DND-41 (cell line): ENCODE data around the gene AKAP6.

ENCODE experiments used
- ATAC-seq: fragments of 200-7000 bp; cut with Tn5 transposase; 3 replicates; pipeline ENCODE4 v1.9.1; 2021; ENCODE audit warnings: low read depth; ENCODE audit not compliant: insufficient read depth
- DNase-seq: peaks from one replicate; pipeline ENCODE4 v3.0.0-alpha.2; 2020
- H2AFZ ChIP-seq: 2 replicates; pipeline ENCODE4 v1.6.0; 2012; ENCODE audit warnings: low read depth, low read length
- H3K27ac ChIP-seq: 2 replicates; pipeline ENCODE4 v1.5.1; 2012; ENCODE audit warnings: low read length, inconsistent platforms
- H3K27me3 ChIP-seq: fragments of 200-600 bp; sonication (generic); 2 replicates; pipeline ENCODE4 v1.6.0; 2012; ENCODE audit warnings: low read length, mild to moderate bottlenecking, inconsistent platforms; ENCODE audit not compliant: insufficient read depth, poor library complexity
- H3K36me3 ChIP-seq: 2 replicates; pipeline ENCODE4 v1.5.1; 2012; ENCODE audit warnings: low read length, inconsistent platforms; ENCODE audit not compliant: insufficient read depth
- H3K4me1 ChIP-seq: 2 replicates; pipeline ENCODE4 v1.5.1; 2012; ENCODE audit warnings: mild to moderate bottlenecking, low read length; ENCODE audit not compliant: insufficient read depth
- H3K4me2 ChIP-seq: 2 replicates; pipeline ENCODE4 v1.6.0; 2012; ENCODE audit warnings: mild to moderate bottlenecking, moderate library complexity, low read length, inconsistent platforms; ENCODE audit not compliant: insufficient read depth
- H3K4me3 ChIP-seq, 2 experiments: fragments of 200-600 bp in 1 of 2; shearing (Covaris generic) in 1 of 2; 2 replicates each; pipeline ENCODE4 v1.5.1; 2012 to 2016; ENCODE audit warnings: inconsistent platforms in 2 of 2, low read length in 2 of 2, mild to moderate bottlenecking in 2 of 2, low read depth in 1 of 2, moderate library complexity in 1 of 2
- H3K79me2 ChIP-seq: 2 replicates; pipeline ENCODE4 v1.6.0; 2012; ENCODE audit warnings: low read length, inconsistent platforms; ENCODE audit not compliant: insufficient read depth
- H3K9ac ChIP-seq: 2 replicates; pipeline ENCODE4 v1.6.0; 2012; ENCODE audit warnings: low read depth, mild to moderate bottlenecking, inconsistent platforms, low read length, moderate library complexity
- H3K9me3 ChIP-seq: 2 replicates; pipeline ENCODE4 v1.5.1; 2012; ENCODE audit warnings: low read length, moderate library complexity, mild to moderate bottlenecking, inconsistent platforms; ENCODE audit not compliant: insufficient read depth, severe bottlenecking
- H4K20me1 ChIP-seq: 2 replicates; pipeline ENCODE4 v1.6.0; 2012; ENCODE audit warnings: low read length; ENCODE audit not compliant: insufficient read depth
- EZH2 ChIP-seq: IDR thresholded peaks from 3 replicates; pipeline ENCODE4 v1.6.1; 2012; ENCODE audit warnings: borderline replicate concordance, low read depth, mild to moderate bottlenecking, moderate library complexity, low read length, inconsistent platforms; ENCODE audit not compliant: severe bottlenecking
- TF ChIP-seq, protein P1 (sequence below): IDR thresholded peaks from 2 replicates; pipeline ENCODE4 v1.5.1; 2012; ENCODE audit warnings: borderline replicate concordance, low read length, moderate library complexity, mild to moderate bottlenecking; ENCODE audit not compliant: poor library complexity, severe bottlenecking; ENCODE audit errors: extremely low read depth

AKAP6 gene

DNA sequence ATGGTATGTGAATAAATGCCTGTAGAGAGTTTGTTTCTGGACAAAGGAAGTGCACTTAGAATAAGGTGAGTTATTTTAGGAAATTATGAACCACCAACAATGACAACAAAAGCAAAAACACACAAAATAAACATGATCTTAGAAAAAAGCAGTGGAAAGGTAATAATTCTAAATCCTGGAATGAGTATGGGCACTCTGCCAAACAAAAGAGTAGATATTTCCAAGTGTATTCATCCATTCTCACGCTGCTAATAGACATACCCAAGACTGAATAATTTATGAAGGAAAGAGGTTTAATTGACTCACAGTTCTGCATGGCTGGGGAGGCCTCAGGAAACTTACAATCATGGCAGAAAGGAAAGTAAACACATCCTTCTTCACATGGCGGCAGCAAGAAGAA lies 340.3 kb downstream of the AKAP6 start:
- no peak overlapping the region for H2AFZ ChIP-seq
- no peaks in the 10 kb centered on the region; the same call in 1 of the 2 replicates for H4K20me1 ChIP-seq
- ATAC-seq (no peak), DNase-seq (no peak)
- no peaks in the 10 kb centered on the region for H3K4me1 ChIP-seq
- H3K79me2 ChIP-seq, result no peaks in the 10 kb centered on the region
- no peak overlapping the region for H3K27ac ChIP-seq
- H3K9me3 ChIP-seq, result no peaks in the 10 kb centered on the region
- H3K9ac ChIP-seq, result no peak overlapping the region
- H3K4me3 ChIP-seq, result no peak overlapping the region
- no peaks in the 10 kb centered on the region for H3K27me3 ChIP-seq
- H3K4me2 ChIP-seq, result no peak overlapping the region
- H3K36me3 ChIP-seq, result no peaks in the 10 kb centered on the region
- TF ChIP-seq EZH2, result no peak
- TF ChIP-seq, protein P1, sequence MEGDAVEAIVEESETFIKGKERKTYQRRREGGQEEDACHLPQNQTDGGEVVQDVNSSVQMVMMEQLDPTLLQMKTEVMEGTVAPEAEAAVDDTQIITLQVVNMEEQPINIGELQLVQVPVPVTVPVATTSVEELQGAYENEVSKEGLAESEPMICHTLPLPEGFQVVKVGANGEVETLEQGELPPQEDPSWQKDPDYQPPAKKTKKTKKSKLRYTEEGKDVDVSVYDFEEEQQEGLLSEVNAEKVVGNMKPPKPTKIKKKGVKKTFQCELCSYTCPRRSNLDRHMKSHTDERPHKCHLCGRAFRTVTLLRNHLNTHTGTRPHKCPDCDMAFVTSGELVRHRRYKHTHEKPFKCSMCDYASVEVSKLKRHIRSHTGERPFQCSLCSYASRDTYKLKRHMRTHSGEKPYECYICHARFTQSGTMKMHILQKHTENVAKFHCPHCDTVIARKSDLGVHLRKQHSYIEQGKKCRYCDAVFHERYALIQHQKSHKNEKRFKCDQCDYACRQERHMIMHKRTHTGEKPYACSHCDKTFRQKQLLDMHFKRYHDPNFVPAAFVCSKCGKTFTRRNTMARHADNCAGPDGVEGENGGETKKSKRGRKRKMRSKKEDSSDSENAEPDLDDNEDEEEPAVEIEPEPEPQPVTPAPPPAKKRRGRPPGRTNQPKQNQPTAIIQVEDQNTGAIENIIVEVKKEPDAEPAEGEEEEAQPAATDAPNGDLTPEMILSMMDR, result no peak

GRCh38 chr14:32675433-32675832 lies 346.3 kb downstream of the AKAP6 start:
- no peak overlapping the region for H3K27ac ChIP-seq
- H4K20me1 ChIP-seq, result no peaks in the 10 kb centered on the region
- H3K4me2 ChIP-seq, result no peak overlapping the region
- no peaks in the 10 kb centered on the region for H3K27me3 ChIP-seq
- H3K79me2 ChIP-seq, result no peaks in the 10 kb centered on the region
- ATAC-seq, result no peak
- TF ChIP-seq EZH2, result no peak
- TF ChIP-seq, protein P1, result no peak
- no peak overlapping the region for H3K9ac ChIP-seq
- no peak overlapping the region for H3K4me3 ChIP-seq
- H3K36me3 ChIP-seq, result no peaks in the 10 kb centered on the region
- DNase-seq, result no peak
- no peaks in the 10 kb centered on the region for H3K4me1 ChIP-seq
- no peak overlapping the region for H2AFZ ChIP-seq
- H3K9me3 ChIP-seq, result no peaks in the 10 kb centered on the region

DNA sequence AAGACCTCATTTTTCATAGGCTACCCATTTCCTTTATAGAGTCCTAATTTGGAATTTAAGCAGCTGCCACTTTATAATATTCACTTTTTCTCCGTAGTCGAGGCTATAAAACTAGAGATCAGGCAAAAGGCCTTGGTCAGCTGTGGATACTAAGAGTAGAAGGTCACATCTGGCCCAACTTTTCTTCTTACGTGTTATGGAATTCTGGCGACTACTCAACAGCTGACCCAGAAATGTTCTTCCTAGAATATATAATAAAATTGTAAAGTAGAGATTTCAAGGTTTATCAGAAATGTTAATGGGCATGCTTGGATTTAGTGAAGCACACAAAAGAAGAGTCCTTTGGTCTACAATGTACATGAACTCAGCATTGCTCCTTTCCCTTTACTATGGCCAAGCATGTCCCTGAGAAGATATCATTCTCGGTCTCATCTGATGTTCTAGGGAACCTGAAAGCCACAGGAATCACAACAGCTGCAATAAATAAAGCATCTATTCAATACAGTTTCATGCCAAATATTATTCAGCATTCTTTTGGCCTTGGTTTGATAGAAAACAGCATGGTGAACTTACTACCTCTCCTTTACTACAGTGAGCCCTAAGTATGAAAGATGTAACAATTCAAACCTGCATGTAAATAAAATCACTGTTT lies 348.2 kb downstream of the AKAP6 start:
- Histone ChIP-seq H3K4me1 (no peaks in the 10 kb centered on the region), H4K20me1 (no peaks in the 10 kb centered on the region), H3K9ac (no peak overlapping the region), H3K36me3 (no peaks in the 10 kb centered on the region), H3K79me2 (no peaks in the 10 kb centered on the region), H3K27ac (no peak overlapping the region), H2AFZ (no peak overlapping the region), H3K4me2 (no peak overlapping the region), H3K27me3 (no peaks in the 10 kb centered on the region), H3K4me3 (no peak overlapping the region), H3K9me3 (no peaks in the 10 kb centered on the region)
- ATAC-seq (no peak), DNase-seq (no peak)
- TF ChIP-seq, protein P1, result no peak
- TF ChIP-seq EZH2, result no peak
